DMS53 treated with DMSO at 0.1 percent for 48 hours (cell line): ENCODE results near the gene OR52L1.
"Not testable (repeated sequence)": the region's sequence is repeated elsewhere in the genome, so short reads cannot be mapped to it uniquely, and the experiment has no call there.

Experiments used
- DNase-seq: peaks from one replicate; lab custom pipeline; 2025; ENCODE audit not compliant: unreplicated experiment; lab: John Stamatoyannopoulos, UW

Gene OR52L1

DNA sequence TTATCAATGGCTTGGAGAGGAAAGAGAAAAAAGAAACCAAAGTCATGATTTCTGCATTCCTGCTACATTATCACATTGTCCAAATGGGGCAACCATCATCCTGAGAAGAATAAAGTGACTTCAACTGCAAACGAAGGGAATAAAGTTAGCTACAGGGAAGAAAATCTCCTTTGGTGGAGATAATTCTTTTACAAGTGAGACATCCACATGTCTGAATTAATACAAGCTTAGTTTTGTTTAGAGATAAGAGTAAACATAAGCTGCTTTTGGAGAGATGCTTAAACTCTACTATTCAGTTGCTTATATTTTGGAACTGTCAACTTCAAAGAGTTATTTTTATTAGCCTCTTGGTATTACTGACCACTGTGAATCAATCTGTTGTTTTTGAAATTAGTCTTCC, at the start of gene OR52L1:
OR52L1 (minus strand) TSS at position 101 of the 400 bp plus-strand sequence; CDS start at position 46, 55 bp downstream.
- no peak for DNase-seq

DNA sequence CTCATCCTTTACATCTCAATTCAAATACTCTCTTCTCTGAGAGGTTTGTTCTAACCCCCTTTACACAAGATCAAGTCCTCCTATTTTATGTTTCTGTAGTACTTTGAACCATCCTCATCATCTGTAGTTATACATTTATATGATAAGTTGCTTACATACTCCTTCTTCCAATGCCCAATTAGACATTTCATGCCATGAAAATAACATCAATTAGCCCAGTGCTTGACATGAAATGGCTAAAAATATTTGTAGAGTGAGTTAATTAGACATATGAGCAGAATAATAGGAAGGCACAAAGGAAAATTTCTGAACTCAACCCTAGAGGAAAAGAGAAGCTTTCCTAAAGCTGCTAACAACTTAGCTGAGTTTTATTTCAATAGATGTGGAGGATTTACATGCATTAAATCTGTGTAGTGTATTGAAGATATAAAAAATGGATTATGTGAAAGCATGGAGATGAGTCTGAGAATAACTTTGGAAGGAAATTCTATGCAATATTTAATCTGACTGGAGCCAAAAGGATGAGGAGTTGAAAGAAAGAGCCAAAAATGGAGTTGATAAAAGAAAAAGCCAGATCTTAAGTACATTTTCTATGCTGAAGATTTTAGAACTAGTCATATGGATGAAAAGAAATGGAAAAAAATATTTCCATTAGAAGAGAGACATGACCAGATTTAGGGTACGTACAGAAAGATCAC, 44.1 kb upstream of the OR52L1 start, which contains the start of gene OR56A1:
OR56A1 (minus strand) TSS at position 51 of the 698 bp plus-strand sequence. CDS start 3,066 bp downstream, outside the sequence.
- no peak for DNase-seq

DNA sequence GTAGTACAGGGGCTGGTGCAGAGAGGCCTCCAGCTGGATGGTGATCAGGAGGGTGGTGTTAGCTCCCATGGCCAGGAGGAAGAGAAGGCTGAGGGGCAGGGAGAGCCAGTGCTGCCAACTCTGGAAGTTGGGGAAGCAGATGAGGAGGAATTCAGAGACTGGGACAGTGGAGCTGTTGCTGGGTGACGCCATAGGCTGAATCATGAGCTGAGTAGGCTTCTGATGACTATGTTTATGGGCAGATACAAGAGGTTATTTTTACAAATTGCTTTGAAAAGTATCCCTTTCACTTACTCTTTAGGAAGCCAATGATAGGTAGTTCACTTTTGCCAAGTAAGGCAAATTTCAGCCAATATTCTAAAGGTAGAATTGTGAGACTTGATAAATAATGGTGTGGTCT, 40.7 kb upstream of the OR52L1 start:
- no peak for DNase-seq

DNA sequence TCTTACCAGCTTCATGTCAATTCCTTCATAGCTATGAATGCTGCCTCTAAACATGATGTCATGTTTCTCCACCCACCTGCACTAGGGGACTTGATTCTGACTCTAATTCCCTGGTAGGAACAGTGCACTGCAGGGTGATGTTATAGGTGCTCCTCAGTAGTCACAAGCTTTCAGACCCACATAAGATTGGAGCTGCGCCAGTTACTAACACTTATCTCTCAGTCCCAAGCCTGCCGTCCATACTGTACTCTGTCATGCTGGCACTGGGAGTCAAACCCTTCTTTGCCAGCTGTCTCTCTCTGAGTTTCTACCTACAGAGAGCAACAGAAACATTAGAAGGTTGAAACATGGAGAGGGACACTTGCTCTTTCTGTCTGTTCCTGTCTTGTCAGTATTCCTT, 38.3 kb upstream of the OR52L1 start:
- DNase-seq, result no peak

DNA sequence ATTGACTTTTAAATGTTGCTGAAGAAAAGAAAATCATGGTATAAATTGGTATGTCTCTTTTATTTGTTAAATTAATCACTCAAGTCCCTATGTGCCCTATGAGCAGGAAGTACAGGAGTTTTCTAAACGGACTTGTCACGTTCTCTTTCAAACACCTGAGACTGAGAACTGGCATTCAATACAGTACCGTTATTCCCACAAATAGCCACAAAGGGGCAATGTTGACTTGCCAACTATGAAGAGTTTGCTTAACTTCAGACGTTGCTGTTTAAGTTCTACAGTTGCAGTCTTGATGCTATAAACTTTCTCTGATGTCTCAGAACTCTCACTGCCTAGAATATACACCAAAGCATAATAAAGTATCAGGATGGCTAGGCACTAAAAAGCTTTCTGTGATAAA, 36.2 kb upstream of the OR52L1 start:
- peak; percentile 79 for DNase-seq

DNA sequence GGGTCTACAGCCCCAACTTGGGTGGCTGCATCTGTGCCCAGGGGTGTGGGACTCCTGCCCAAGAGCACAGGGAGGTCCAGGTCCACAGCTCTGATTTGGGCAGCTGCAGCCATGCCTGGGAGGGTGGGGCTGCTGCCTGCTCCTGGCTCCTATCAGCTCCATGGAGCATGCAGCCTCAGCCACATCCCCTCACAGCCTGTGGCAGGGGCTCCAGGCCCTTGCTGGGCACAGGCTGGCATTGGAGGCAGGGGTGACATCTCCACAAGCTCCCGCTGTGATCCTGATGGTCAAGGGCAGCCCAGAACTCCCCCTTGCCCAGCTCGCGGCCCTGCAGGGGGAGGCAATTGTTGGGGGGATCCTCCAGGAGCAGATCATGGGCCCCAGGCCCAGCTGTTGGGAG, 26.3 kb upstream of the OR52L1 start:
- no peak for DNase-seq

DNA sequence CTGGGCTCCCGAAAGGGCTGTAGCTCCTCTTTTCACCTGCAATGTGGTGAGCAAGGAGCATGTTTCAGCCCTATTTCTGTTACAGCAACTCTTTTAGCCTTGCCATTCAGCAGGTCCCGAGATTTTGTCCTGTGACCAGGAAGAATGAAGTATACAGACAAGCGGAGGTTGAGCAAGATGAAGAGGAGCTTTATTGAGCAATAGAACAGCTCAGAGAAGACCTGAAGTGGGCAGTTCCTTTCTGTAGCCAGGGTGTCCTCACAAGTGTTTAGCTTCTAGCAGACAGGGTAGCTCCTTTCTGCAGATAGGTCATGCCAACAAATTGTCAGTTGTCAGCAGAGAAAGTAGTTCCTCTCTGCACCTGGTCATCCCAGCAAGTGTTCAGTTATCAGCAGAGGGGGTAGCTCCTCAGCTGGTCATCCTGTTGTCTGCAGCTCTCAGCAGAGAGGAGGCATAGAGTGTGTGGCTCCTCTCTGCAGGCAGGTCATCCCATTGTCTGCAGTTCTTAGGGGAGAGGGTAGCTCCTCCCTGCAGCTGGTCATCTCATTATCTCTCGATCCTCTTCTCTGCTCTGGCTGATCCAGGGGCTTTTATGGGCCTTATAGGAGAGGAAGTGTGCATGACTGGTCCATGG, 25.4 kb upstream of the OR52L1 start:
- DNase-seq, result no peak

DNA sequence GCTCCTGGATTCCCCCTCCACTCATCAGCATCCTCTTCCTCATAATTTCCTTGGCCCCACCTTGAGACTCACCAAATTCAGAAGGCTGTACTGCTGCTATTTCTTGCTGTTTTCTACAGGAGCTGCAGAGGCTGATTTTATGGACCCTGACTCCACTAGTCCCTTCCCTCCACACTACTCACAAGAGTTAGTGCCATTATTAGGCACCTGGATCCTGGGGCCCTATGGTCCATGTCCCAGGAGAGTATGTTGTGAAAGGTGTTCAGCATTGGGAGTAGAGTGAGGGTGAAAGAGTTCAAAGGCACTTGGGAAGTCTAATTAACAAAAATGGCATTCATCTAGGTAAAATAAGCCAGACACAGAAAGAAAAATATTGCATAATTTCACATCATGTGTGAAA, 20.1 kb upstream of the OR52L1 start, which contains the start of gene OR56A4:
OR56A4 (minus strand) TSS at position 101 of the 400 bp plus-strand sequence. CDS start 3,954 bp downstream, outside the sequence.
- no peak for DNase-seq

DNA sequence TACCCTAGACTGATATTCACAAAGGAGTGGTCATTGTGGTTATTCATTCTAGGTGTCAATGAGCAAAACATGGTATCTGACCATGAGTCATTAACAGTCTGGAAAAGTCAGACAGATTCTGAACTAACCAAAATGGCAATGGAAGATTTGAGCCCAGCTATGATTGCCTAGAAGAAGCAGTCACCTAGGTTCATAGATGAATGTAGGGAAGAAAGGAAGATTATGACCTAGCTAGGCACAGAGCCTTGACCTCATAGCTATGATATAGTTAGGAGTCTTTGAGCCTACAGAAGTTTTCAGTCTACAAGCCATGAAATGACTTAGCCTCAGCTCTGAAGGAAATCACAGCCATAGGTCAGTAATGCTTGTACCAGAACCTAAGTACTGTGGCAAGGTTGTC, 19.6 kb upstream of the OR52L1 start:
- DNase-seq, result no peak

DNA sequence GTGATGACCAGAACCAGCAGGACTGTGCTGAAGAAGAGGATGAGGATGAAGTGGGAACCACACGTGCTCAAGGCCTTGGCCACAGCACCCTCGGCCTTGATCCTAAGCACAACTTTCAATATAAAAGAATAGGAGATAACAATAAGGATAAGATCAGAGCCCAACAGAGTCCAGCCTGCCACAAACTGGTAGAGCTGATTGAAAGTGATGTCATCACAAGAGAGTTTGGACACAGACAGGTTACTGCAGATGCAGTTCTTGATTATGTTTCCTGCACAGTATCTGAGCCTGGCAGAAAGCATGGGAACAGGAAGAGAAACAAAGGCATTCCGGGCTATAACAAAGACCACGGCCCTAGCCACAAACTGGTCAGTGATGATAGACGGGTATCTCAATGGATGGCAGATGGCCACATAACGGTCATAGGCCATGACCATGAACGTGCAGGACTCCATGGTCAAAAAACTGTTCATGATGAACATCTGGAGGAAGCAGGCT, 15.5 kb upstream of the OR52L1 start:
- no peak for DNase-seq

DNA sequence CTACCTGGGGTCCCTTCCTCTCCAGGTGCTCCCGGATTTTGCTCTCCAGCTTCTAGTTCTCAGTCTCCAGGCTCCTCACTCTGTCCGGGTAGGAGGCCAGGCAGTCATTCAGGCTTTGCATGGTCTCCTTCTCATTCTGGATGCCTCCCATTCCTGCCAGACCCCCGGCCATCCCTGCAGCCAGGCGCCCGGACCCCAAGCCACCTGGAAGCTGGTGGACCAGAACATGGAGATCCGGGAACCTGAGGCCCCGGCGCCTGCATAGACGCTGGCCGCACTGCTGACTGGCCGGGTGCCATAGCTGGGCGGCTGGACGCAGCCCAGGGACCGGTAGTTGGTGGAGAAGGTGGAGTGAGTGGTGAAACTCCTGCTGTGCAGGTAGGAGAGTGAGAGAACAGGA, 8.0 kb upstream of the OR52L1 start:
- no peak for DNase-seq

DNA sequence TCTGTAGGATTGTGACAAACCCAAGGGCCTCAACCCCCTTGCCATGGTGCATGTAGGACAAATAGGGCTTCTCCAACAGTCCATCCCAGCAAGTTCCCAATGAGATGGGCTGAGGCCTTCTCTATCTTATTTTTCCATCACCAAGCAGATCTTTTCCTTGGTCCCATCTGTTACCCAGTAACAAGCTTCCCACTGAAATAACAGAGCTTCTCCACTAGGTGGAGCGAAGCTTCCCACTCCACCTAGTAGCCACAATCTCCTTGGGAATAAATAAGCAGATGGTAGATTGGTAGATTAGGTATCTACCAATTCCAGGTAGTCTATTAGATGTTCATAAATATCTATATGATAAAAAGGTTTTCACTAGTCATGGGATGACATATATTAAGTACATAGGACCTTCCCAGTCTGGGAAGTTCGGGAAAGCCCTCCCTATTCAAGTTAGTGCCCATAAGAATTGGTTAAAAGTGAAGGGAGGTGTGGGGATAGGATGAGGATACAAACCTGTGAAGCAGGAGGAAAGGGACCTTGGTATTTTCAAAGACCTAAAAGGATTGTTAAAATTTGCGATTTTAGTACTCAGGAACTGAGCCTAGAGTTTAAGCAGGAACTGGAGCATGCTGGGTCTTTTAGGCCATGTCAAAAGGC, 5.9 kb upstream of the OR52L1 start:
- DNase-seq, result peak; percentile 51

DNA sequence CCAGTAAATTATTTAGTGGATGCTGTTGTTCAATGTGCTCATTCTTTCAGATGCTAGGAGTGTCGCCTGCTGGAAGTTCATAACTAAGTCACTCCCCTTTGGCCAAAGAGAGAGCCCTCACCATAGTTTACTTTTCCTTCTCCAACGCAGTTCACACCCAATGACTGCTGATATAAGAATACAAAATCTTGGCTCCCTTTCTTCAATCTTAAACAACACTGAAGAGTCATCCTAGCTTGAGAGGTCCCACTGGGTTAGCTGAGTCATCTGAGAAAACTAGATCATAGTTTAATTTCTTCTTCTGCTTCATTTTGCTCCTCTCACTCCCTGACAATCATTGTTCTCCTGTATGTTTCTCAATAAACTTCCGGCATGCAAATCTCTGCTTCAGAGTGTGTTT, 5.4 kb upstream of the OR52L1 start:
- DNase-seq, result no peak

DNA sequence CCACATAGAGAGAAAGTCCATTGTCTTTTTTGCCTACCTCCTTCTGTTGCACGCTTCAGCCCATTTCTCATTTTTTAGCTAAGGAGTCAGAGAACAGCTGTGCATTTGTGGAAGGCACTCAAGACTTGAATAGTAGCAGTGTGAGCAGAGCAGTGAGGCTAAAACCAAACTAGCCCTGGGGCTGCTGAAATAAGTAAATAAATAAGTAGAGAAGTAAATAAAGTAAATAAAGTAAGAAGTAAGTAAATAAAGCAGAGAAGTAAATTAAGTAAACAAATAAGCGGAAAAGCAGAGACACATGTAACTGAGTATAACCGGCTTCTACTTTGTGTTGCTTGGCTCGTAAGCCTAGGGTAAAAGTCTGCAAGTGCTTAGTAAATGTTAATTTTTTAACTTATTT, 2.4 kb upstream of the OR52L1 start:
- DNase-seq, result no peak

DNA sequence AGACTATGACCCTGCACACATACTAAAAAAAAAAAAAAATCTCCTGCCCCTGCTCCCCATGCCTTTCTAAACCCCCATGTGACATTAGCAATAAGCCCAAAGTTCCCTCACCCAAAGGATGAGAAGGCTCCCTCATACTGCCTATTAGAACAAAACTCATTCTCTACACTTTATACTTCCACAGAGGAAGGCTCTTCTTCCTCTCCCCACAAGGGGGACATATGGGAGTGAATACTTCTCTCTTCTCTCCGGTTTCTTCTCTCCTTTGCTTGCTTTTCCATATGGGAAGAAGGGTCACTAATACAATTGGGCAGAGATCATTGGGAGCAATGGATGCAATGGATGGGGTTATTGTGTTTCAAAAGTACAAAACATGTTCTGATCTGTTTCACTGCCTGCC, 3.3 kb downstream of the OR52L1 start:
- no peak for DNase-seq

DNA sequence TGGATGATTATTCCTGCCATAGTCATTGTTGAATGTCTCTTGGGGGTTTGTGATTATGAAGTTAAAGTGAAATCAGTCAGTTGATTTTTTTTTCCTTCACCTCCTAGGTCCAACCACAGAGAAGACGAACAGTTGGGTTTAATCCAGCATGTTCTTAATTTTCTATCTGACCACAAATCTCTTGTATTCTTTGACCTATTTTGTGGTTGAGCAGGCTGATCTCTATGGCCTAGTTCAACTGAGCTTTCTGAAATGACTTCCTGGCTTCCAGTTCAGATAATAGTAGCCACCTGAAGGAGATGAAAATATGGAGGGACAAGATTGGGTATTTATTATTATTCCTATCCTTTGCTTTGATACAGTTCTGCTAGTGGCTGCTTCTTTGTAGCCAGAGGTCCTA, 13.3 kb downstream of the OR52L1 start:
- no peak for DNase-seq

DNA sequence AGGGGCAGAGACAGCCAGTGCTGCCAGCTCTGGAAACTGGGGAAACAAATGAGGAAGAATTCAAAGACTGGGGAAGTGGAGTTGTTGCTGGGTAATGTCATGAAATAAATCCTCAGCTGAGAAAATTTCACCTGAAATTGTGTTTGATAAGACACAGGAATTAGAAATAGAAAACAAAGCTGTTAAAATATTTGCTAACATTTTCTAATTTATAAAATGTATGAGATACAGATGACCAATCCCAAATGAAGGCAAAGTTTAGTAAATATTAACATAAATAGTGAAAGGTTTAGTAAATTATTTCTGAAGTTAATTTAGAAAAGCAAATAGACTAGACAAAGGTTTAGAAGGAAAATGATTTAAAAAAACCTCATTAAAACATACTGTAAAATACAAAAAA, 18.4 kb downstream of the OR52L1 start, which contains the start of gene OR56A5:
OR56A5 (minus strand) TSS at position 101 of the 400 bp plus-strand sequence; CDS start at position 101, 0 bp downstream.
- DNase-seq, result no peak

DNA sequence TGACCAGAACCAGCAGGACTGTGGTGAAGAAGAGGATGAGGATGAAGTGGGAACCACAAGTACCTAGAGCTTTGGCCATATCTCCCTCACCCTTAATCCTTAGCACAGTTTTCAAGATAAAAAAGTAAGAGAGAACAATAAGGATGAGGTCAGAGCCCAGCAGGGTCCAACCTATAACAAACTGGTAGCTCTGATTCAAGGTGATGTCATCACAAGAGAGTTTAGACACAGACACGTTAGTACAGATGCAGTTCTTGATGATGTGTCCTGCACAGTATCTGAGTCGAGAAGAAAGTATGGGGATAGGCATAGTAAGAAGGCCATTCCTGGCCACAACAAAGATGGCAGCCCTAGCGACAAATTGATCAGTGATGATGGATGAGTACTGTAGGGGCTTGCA, 19.1 kb downstream of the OR52L1 start:
- no peak for DNase-seq

DNA sequence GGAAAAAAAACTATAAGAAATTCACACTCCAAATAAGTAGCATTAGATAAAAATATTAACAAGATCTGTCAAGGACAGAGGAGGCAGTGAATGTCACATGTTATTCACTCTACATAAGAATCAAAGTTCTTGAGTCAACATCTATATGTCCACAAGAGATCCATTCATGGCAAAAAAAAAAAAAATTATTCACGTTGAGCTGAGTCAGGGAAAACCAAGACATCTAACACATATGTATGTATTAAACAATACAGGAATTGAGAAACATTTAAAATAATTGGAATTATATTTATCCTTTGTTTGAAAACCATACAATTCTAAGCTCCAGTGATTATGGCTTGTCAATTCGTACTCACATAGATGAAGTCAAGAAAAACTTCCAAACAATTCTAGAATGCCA, 19.8 kb downstream of the OR52L1 start:
- DNase-seq, result no peak

DNA sequence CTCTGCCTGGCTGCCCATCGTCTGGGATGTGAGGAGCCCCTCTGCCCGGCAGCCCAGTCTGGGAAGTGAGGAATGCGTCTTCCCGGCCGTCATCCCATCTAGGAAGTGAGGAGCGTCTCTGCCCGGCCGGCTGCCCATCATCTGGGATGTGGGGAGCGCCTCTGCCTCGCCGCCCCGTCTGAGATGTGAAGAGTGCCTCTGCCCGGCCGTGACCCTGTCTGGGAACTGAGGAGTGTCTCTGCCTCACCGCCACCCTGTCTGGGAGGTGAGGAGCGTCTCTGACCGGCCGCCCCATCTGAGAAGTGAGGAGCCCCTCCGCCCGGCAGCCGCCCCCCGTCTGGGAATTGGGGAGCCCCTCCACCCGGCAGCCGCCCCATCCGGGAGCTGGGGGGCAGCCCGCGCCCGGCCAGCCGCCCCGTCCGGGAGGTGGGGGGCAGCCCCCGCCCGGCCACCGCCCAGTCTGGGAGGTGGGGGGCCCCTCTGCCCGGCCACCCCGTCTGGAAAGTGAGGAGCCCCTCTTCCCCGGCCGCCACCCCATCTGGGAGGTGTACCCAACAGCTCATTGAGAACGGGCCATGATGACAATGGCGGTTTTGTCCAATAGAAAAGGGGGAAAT, 26.0 kb downstream of the OR52L1 start:
- not testable (repeated sequence) for DNase-seq

DNA sequence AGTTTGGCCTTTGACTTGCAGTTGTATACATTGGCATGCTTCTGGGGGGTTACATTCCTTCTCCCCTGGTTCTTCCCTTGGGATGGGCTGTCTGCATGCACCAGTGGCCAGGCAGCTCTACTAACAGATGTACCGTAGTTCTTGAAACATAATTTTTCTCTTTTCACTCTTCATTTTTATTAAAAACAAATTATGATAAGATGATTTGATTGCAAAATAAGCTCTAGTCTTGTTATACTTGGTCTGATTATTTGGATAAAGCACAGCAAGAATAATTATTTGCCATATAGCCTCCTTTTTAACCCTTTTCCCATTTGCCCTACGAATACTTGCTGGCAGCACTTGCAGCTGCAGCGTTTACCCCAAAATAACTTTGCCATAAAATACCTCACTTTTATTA, 31.2 kb downstream of the OR52L1 start:
- no peak for DNase-seq
